ENCODE results near the gene RNF111.
"Not testable (repeated sequence)": the region's sequence is repeated elsewhere in the genome, so short reads cannot be mapped to it uniquely, and the experiment has no call there.

The RNF111 gene

DNA sequence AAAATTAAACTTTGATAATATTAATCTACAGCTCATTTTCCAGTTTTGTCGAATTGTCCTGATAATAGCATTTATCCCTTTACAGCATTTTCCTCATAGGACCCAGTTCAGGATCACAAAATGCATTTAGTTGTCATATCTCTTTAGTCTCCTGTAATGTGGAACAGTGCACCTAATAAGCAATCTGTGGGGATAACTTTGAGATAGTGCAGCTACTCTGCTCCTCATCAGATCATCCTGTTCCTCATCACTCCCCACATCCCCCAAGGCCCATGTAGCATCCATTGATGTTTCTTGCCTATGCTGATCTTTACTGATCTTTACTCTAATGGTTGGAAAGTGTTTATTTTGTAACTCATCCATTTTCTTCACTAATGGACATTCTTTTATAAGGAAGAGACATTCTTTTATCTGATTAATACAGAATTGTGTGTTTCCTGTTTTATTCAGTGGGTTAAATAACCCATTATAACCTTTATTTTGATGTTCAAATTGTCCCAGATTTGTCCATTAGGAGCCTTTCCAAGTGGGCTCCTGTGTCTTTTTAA lies 7.5 kb downstream of the RNF111 start:
- intact Hi-C loops (cut with DNase I), result no loop called here
- DNase-seq, result no peak

GRCh38 chr15:58999694-59000093 lies 12.2 kb downstream of the RNF111 start:
- intact Hi-C loops (cut with DNase I), result no loop called here

DNA sequence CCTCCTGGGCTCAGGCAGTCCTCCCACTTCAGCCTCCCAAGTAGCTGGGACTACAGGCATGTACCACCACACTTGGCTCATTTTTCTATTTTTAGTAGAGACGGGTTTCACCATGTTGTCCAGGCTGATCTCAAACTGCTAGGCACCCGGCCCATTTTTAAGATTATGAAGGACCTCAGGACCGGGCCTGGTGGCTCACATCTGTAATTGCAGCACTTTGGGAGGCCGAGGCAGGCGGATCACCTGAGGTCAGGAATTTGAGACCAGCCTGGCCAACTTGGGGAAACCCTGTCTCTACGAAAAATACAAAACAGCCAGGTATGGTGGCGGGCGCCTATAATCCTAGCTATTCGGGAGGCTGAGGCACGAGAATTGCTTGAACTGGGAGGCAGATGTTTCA lies 12.8 kb downstream of the RNF111 start:
- DNase-seq; intact Hi-C loops (cut with DNase I): not testable (repeated sequence)

More at GRCh38 chr15:58999694-59000093, 12.2 kb downstream of the RNF111 start:
- no peak for DNase-seq

DNA sequence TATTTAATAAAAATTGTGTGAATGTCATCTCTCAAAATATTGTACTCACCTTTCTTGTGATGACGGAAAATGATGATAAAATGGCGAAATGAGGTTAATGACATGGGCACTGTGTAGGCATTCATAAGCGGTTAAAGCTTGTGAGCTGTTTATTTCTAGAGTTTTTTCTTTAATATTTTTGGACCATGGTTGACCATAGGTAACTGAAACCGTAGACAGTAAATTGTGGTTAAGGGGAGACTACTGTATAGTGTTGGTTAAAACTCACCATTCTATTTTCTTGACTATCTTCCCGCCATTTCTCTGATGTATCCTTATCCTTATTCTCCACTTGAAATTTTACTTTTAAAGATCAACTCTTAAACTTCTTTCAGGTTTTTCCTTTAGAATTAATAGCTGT lies 14.5 kb downstream of the RNF111 start:
- intact Hi-C loops (cut with DNase I), result no loop called here
- no peak for DNase-seq

- no peak for DNase-seq
- intact Hi-C loops (cut with DNase I), result no loop called here
Observed at GRCh38 chr15:59002418-59002859, 15.0 kb downstream of the RNF111 start.

DNA sequence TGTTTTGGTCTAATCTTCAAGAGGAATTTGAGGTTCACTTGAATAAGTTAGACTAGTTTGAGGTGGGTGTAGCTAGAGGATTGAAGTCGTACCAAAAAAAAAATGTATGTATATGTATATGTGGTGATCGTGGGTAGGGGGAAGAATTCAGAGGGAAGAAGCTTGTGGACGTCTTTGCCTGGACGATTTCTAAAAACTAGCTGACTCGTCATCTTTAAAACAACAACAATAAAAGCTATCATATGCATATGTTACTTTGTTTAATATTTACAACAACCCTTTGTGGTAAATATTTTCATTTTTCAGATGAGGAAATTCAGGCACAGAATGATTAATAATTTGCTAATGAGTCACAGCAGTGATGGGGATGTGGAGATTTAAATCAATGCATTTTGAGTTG lies 18.1 kb downstream of the RNF111 start:
- intact Hi-C loops (cut with DNase I), result no loop called here
- no peak for DNase-seq

GRCh38 chr15:59008086-59008485 lies 20.6 kb downstream of the RNF111 start:
- DNase-seq, result no peak
- intact Hi-C loops (cut with DNase I), result no loop called here

GRCh38 chr15:59011262-59011952 lies 23.9 kb downstream of the RNF111 start:
- intact Hi-C loops (cut with DNase I), result no loop called here
- no peak for DNase-seq

DNA sequence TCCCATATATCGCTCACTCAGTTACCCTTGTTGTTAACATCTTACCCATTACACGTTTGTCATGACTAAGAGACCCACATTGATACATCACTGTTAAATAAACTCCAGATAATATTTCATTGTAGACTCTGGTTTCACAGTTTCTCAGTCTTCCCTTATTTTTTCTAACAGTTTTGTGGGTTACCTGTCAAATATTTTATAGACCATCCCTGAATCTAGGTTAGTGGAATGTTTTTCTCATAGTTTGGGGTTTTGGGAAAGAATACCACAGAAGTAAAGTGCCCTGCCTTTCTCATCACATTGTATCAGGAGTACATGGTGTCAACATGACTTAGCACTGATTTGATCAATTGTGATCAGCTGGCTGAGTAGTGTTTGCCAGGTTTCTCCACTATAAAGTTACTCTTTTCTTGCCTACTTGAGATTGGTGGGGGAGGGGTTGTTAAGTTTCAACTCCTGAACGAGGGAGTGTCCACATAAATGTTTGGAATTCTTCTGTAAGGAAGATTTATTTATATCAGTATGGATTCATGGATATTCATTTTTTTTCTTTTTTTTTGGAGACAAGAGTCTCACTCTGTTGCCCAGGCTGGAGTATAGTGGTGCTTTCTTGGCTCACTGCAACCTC lies 25.9 kb downstream of the RNF111 start:
- intact Hi-C loops (cut with DNase I), result no loop called here
- no peak for DNase-seq

- DNase-seq, result no peak
- intact Hi-C loops (cut with DNase I), result no loop called here
Observed at GRCh38 chr15:59014068-59014467, 26.6 kb downstream of the RNF111 start.

GRCh38 chr15:59017449-59017848 lies 30.0 kb downstream of the RNF111 start:
- intact Hi-C loops (cut with DNase I), result no loop called here
- DNase-seq, result no peak

DNA sequence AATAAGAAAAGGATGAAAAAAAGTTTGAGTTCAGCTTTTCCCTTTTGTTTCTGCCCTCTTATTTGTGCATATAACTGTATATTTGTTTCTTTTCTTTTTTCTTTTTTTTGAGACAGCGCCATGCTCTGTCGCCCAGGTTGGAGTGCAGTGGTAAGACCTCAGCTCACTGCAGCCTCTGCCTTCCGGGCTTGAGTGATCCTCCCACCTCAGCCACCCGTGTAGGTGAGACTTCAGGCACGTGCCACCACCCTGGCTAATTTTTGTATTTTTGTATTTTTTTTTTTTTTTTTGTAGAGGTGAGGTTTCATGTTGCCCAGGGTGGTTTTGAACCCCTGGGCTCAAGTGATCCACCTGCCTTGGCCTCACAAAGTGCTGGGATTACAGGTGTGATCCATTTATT lies 31.4 kb downstream of the RNF111 start:
- intact Hi-C loops (cut with DNase I), result no loop called here

GRCh38 chr15:59020322-59020721 lies 32.9 kb downstream of the RNF111 start:
- DNase-seq, result no peak
- intact Hi-C loops (cut with DNase I), result no loop called here

More for the DNA sequence above, 31.4 kb downstream of the RNF111 start:
- peak in 1 of 42 donors; percentile 12 for DNase-seq

GRCh38 chr15:59022188-59022587 lies 34.7 kb downstream of the RNF111 start:
- intact Hi-C loops (cut with DNase I), result no loop called here
- DNase-seq, result no peak

GRCh38 chr15:59026207-59026606 lies 38.7 kb downstream of the RNF111 start:
- no peak for DNase-seq
- intact Hi-C loops (cut with DNase I), result no loop called here

DNA sequence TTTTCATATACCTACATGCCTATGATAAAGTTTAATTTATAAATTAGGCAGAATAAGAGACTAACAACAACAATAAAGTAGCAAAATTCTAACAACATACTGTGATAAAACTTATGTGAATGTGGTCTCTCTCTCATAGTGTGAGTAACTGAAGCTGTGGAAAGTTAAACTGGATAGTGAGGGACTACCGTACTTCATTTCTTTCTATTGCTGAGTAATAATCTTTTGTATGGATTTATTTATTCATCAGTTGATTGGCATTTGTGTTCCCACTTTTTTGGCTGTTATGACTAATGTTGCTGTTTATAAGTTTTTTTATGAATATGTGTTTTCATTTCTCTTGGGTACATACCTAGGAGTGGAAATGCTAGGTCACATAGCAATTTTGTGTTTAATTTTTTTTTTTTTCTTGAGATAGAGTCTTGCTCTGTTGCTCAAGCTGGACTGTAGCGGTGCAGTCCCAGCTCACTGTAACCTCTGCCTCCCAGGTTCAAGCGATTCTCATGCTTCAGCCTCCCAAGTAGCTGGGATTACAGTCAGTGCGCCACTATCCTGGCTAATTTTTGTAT lies 41.0 kb downstream of the RNF111 start:
- intact Hi-C loops (cut with DNase I), result no loop called here
- DNase-seq, result no peak

- intact Hi-C loops (cut with DNase I), result no loop called here
- no peak for DNase-seq
Observed at GRCh38 chr15:59029554-59029953, 42.1 kb downstream of the RNF111 start.

- no peak for DNase-seq
- intact Hi-C loops (cut with DNase I), result no loop called here
Observed at GRCh38 chr15:59035201-59035600, 47.7 kb downstream of the RNF111 start.

GRCh38 chr15:59039225-59039624 lies 51.8 kb downstream of the RNF111 start:
- intact Hi-C loops (cut with DNase I), result no loop called here
- no peak for DNase-seq

GRCh38 chr15:59042041-59042440 lies 54.6 kb downstream of the RNF111 start:
- intact Hi-C loops (cut with DNase I), result no loop called here
- peak in 4 of 42 donors; percentile 16 to 50 (median 27) for DNase-seq

All from head of caudate nucleus (tissue), 42 donors.